ENCODE results near the gene RAPGEF5.

The RAPGEF5 gene

DNA sequence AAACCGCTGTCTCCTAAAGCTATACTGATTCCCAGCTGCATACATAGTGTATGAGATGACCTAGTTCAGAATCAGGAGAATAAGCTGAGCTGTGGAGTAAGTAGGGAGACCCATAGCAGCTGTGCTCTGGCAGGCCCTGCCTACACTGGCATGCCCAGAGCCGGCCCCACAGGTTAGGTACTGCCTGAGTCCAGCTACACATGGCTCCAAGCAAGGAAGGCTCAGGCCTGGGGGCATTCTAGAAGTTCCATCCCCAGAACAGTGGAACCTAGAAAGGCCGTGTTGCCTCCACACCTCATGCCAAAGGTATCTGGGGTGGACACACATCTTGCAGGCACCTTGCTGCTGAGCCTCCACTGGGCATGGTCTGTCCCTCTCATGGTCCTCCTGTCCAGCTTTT is 215.6 kb downstream of the RAPGEF5 start:
- no peak for DNase-seq

DNA sequence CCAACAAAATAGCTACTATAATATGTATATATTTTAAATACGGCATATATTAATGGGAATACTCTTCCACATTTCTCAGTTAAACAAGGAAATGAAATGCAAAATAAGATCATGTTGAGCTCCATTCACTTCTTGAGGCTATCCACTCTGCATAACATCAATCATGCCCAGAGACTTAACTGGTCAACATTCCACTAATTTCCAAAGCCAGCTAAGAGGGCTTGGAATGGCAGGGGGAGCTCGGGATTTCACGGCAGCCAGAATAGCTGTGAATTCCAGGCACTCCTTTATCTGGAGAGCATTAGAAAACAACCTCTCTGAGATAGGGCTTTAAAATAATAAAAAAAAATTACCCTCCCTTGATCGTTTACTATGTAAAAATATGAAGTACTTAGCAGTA is 216.4 kb downstream of the RAPGEF5 start:
- no peak for DNase-seq

- no peak for DNase-seq
Observed at GRCh38 chr7:22138886-22139285, 218.1 kb downstream of the RAPGEF5 start.

GRCh38 chr7:22138106-22138505 is 218.8 kb downstream of the RAPGEF5 start:
- DNase-seq = no peak

GRCh38 chr7:22137466-22137865 is 219.5 kb downstream of the RAPGEF5 start:
- DNase-seq = no peak

DNA sequence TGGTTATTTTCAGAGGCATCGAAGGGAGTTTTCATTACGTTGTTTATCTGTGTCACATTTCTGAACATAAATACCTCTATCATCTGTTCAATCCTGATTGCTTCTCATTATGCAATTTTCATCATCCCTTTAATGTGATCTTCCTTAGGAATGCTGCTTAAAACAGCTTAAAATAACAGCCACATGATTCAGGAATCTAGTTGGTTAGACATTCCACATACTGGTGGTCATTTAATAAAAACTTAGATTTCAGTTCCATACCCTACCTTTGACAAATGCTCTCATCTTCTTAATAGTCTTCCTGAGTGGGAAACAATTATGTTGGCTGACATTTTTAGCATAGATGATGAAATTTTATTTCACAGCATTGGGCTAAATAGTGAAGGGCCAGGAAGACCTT is 219.9 kb downstream of the RAPGEF5 start:
- DNase-seq = no peak

- DNase-seq = no peak
Observed at GRCh38 chr7:22129819-22130580, 227.0 kb downstream of the RAPGEF5 start.

DNA sequence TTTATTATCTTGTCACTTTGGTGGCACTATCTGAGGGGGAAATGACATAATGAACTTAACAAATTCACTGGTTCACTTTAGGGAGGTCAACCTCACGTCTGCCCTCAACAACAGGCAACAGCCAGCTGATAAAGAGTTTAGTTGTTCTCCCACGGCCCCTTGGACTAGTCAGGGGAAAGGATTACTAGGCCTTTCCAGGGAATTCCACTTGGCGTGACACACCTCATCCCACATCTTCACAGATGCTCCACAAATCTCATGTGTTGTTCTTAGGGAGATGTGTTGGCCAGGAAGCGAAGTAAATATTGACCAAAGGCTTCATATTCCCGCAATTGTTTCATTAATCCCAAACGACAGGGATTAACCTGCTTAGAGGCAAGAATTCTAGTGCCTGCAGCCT is 227.8 kb downstream of the RAPGEF5 start:
- no peak for DNase-seq

GRCh38 chr7:22128528-22128920 is 228.4 kb downstream of the RAPGEF5 start:
- no peak for DNase-seq

DNA sequence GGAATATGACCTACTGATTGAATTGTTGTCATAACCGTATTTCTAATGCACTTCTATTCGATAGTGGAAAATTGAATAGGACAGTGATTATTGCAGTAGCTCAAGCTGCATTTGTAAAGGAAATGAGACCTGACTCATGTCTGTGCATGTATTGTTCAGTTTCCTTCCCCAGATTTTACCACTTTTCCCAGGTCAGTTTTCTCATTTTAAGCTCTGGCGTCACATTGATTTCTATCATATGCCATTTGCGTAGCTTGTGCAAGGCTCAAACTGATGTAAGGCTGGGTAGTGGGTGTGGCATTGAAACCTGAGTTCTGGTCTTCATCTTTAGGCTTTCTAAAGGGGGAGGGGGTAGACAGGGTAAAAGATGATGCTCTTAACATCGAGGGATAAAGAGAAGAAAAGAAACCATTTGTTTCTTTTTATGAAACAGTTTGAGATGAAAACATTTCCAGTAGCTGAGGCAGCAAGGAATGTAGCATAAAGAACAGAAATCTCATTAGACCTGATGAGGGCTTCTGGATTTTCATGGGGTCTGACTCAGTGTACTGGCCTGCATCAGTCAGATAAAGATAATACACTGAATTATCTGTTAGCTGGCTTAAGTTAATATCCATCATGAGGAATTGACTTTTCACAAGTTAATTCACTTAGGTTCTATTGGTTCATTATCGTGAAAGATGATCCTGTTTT is 229.0 kb downstream of the RAPGEF5 start:
- no peak for DNase-seq

GRCh38 chr7:22125436-22125835 is 231.5 kb downstream of the RAPGEF5 start:
- no peak for DNase-seq

DNA sequence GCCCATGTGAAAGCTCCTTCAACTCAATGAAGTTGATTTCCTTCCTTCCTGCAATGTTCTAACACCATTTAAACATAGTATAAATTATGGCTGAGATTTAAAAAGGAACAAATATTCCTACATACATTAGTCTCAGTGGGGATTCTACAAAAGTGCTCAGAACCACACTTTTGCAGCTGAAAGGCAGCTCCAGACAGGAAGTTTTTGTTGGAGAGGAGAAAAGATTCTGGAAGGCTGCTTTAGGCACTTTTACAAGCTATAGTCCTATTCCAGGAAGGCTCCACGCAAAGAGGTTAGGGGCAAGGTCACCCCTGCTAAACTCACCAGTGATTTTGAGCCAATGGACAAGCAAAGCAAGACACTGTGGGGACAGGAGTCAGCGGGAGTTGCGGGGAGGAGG is 232.0 kb downstream of the RAPGEF5 start:
- DNase-seq = no peak

DNA sequence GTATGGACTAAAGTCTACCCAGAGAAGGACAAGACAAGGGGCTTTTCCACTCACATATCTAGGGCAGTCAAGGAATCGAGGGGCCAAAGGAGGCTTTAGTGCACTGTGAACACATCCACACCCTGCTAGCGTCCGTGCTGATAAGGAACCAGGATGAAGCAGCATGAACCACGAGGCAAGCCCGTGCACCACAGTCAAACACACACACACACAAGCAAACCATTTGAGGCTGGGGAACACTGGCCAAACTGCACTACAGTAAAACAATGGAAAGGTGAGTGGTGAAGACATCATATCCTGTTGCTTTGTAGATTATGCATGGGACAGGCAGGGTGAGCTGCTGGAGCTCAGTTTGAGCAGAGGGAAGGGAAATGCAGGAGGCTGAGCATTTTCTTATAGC is 233.8 kb downstream of the RAPGEF5 start:
- DNase-seq = no peak

GRCh38 chr7:22121702-22122474 is 235.1 kb downstream of the RAPGEF5 start:
- DNase-seq = peak; percentile 35

DNA sequence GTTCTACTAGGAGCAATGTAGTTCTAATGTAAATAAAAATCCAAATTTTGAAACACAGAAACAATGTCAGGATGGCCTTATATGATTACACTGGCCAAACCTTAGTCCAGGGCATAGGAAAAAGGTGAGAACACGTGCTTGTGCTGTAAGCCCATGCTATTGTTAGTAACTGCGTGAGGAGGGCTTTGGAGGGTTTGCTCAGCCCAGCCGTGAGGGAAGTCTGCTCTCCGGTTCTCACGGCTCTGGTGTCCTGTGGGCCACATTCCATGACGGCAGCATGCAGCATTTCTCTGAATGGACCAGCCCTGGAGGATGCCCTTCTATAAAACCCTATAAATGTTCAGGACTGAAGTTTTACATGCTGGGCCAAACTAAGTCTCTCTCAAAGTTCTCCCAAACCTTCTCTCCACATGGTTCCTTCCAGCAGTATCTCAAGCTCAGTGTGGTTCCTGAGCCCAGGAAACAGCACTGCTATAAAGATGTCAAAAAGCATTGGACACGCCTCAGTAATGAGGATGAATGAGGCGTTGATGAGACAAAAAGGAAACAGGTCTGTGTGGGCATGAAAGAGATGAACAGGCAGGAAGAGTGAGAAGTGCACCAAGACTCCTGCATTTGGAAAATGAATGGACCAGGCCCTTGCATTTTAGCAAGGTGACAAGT is 236.4 kb downstream of the RAPGEF5 start:
- no peak for DNase-seq

DNA sequence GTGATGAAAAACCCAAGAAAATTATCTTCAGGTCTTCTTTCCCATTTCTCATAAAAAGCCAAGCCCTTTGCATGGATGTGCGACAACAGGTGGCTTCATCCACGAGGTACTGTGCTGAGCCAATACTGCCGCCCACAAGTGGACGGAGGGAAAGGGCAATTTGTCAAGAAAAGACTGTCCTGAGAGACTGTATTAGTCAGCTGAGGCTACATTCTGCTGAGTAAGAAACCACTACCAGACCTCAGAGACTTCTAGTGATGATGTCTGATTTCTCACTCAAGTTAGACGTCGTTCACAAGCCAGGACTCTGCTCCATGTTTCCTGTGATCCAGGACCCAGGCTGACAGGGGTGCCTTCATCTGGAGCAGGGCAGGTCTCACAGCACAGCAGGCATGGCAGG is 239.7 kb downstream of the RAPGEF5 start:
- no peak for DNase-seq

- no peak for DNase-seq
Observed at GRCh38 chr7:22116451-22117030, 240.4 kb downstream of the RAPGEF5 start.

DNA sequence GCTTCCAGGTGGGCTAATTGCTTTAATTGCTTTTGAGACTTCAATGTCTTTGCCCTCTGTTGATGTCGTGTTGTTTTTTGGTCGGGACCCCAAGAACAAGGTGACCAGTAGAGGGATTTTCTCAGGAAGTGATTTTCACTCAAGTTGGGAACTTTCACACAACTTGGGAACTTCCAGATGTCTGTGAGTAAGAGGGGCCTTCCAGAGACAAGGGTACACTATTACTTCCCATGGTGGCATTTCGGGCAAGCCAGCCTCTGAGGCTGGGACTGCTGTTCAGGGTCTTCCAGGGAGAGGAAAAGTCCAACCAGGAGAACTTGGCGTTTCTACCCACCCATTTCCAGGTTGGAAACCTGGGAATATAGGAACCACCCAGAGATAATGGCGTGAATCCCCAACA is 241.3 kb downstream of the RAPGEF5 start:
- no peak for DNase-seq

- no peak for DNase-seq
Observed at GRCh38 chr7:22114440-22114981, 242.4 kb downstream of the RAPGEF5 start.

DNA sequence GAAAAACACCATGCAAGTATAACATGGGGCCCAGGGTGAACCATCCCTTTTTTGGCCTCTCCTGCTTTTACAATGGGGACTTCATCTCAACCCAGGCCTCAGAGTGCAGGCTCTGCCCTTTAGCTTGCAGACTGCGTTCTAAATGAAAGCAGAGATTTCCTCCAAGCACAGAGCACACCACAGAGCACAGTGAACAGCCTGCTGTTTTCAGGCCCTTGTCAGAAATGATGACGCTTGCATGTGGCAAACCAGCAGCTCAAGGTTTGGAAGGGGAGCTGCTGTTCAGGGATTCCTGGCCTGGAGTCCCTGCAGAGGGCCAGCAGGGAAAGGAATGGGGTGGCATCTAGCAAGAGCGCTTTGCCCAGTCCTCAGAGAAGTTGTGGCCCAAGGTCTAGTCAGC is 243.9 kb downstream of the RAPGEF5 start:
- no peak for DNase-seq

DNA sequence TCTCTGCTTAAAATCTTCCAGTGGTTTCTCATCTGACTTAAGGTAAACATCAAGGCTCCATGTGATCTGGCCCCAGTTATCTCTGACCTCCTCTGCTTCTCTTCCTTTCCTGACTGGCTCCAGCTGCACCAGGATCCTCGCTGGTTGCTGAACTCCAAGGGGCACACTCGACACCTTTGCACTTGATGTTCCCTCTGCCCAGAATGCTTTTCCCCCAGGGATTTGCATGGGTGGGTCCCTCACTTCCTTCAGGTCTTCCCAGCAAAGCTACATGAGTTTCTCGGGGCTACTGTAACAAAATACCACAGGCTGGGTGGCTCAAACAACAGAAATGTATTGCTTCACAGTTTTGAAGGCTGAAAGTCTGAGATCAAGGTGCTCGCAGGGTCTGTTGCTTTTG is 245.3 kb downstream of the RAPGEF5 start:
- DNase-seq = no peak

- DNase-seq = no peak
Observed at GRCh38 chr7:22110881-22111280, 246.1 kb downstream of the RAPGEF5 start.
